22Rv1 (cell line): ENCODE measurements around the gene HLA-DQB1.
A peak's percentile ranks its signal among the peaks of the same experiment; 100 is the strongest.

Experiments used
- H3K27ac ChIP-seq: fragments of 450-650 bp; 2 replicates; pipeline ENCODE4 v1.5.1; 2017
- CTCF ChIP-seq: fragments of 450-650 bp; IDR thresholded peaks from 2 replicates; pipeline ENCODE4 v1.5.1; 2017; ENCODE audit warnings: mild to moderate bottlenecking
- ZFX ChIP-seq: fragments of 450-650 bp; IDR thresholded peaks from 2 replicates; pipeline ENCODE4 v1.6.1; 2017; ENCODE audit warnings: antibody characterized with exemption, borderline replicate concordance

Gene HLA-DQB1

GRCh38 chr6:32627831-32628230 lies 38.6 kb downstream of the HLA-DQB1 start:
- no peak for TF ChIP-seq ZFX
- TF ChIP-seq CTCF: no peak
- H3K27ac ChIP-seq: no peak overlapping the region

GRCh38 chr6:32627249-32627648 lies 39.2 kb downstream of the HLA-DQB1 start:
- H3K27ac ChIP-seq: no peak overlapping the region
- TF ChIP-seq CTCF (no peak), ZFX (no peak)

GRCh38 chr6:32625137-32625536 lies 41.3 kb downstream of the HLA-DQB1 start:
- TF ChIP-seq ZFX (no peak), CTCF (no peak)
- H3K27ac ChIP-seq: no peak overlapping the region

- H3K27ac ChIP-seq: no peak overlapping the region
- TF ChIP-seq ZFX (no peak), CTCF (no peak)
Observed at GRCh38 chr6:32624565-32624964, 41.9 kb downstream of the HLA-DQB1 start.

GRCh38 chr6:32623693-32624092 lies 42.8 kb downstream of the HLA-DQB1 start:
- H3K27ac ChIP-seq: no peak overlapping the region
- TF ChIP-seq ZFX (no peak), CTCF (no peak)

- no peak overlapping the region for H3K27ac ChIP-seq
- TF ChIP-seq ZFX (no peak), CTCF (peak; percentile 45)
Observed at GRCh38 chr6:32622545-32623401, 43.7 kb downstream of the HLA-DQB1 start.

- TF ChIP-seq CTCF: no peak
- no peak for TF ChIP-seq ZFX
- H3K27ac ChIP-seq: no peak overlapping the region
Observed at GRCh38 chr6:32621372-32621771, 45.1 kb downstream of the HLA-DQB1 start.
